ENCODE results near the gene IDI1.

GRCh38 chr10:1011696-1012095, 37.2 kb downstream of the IDI1 start:
- no peak for TF ChIP-seq CTCF (IDR thresholded peaks at IDR 0.05; ENCODE audit: low read depth, low read length, poor library complexity, severe bottlenecking)
- no peak for TF ChIP-seq EZH2phosphoT487 (IDR thresholded peaks at IDR 0.05; ENCODE audit: borderline replicate concordance, low read length)

Data from DOHH2 (cell line).